PC-3 (cell line): ENCODE results near the gene ANGPTL8.

Source experiments
- CTCF ChIP-seq: fragments of 300-600 bp; sonication (generic); conservative IDR thresholded peaks from 2 replicates; pipeline ENCODE4 v1.5.1; 2017; ENCODE audit warnings: antibody characterized with exemption, low read depth, mild to moderate bottlenecking, low read length
- EZH2 ChIP-seq: fragments of 300-600 bp; sonication (generic); IDR thresholded peaks from one replicate; pipeline ENCODE4 v1.6.1; 2017; ENCODE audit warnings: antibody characterized with exemption, mild to moderate bottlenecking, low read length; ENCODE audit not compliant: unreplicated experiment
- EZH2phosphoT487 ChIP-seq: fragments of 300-600 bp; sonication (generic); IDR thresholded peaks from 2 replicates; pipeline ENCODE4 v1.6.1; 2018; ENCODE audit warnings: mild to moderate bottlenecking, antibody characterized with exemption, low read length, borderline replicate concordance

DNA sequence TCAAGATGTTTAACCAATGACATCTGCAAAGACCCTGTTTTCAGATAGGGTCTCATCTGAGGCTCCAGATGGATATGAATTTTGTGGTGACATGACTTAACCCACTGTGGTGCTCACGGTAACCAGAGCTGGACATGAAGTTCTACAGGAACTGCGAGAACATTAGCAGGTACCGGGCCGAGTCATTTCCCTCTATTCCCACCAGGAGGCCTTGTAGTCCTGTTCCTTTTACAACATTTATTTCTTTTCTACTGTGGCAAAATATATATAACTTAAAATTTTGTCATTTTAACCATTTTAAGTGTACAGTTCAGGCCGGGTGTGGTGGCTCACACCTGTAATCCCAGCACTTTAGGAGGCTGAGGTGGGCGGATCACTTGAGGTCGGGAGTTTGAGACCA, 48.9 kb downstream of the ANGPTL8 start:
- TF ChIP-seq CTCF (peak; percentile 75), EZH2 (no peak), EZH2phosphoT487 (no peak)
